A204.1 (cell line): Measurements from ENCODE around the gene STK4.

Experiments used
- FAIRE-seq: peaks from 2 replicates; lab custom pipeline; 2012; peaks lifted over from hg19 to GRCh38; lab: Jason Lieb, UNC

The STK4 gene

GRCh38 chr20:45032276-45032675 lies 66.0 kb downstream of the STK4 start:
- FAIRE-seq = no peak

GRCh38 chr20:45032781-45033180 lies 66.5 kb downstream of the STK4 start:
- no peak for FAIRE-seq

GRCh38 chr20:45034436-45034835 lies 68.1 kb downstream of the STK4 start:
- FAIRE-seq = no peak

- FAIRE-seq = no peak
These were observed 69.9 kb downstream of the STK4 start for GRCh38 chr20:45036044-45036755.

GRCh38 chr20:45037050-45037449 lies 70.7 kb downstream of the STK4 start:
- no peak for FAIRE-seq

GRCh38 chr20:45037635-45038034 lies 71.3 kb downstream of the STK4 start:
- FAIRE-seq = no peak

- no peak for FAIRE-seq
These were observed 72.6 kb downstream of the STK4 start for GRCh38 chr20:45038745-45039474.

GRCh38 chr20:45039475-45039820 lies 73.1 kb downstream of the STK4 start:
- no peak for FAIRE-seq

- FAIRE-seq = no peak
These were observed 75.4 kb downstream of the STK4 start for GRCh38 chr20:45041464-45042337.

GRCh38 chr20:45042978-45043377 lies 76.7 kb downstream of the STK4 start:
- no peak for FAIRE-seq

GRCh38 chr20:45044084-45044573 lies 77.8 kb downstream of the STK4 start:
- FAIRE-seq = peak; percentile 96

- no peak for FAIRE-seq
These were observed 78.3 kb downstream of the STK4 start for GRCh38 chr20:45044601-45045000.

- FAIRE-seq = no peak
These were observed 81.3 kb downstream of the STK4 start for GRCh38 chr20:45047581-45048119.

- FAIRE-seq = no peak
These were observed 83.1 kb downstream of the STK4 start for GRCh38 chr20:45049438-45049837.

GRCh38 chr20:45049904-45050471 lies 83.7 kb downstream of the STK4 start:
- FAIRE-seq = no peak

- no peak for FAIRE-seq
These were observed 85.1 kb downstream of the STK4 start for GRCh38 chr20:45051204-45052060.

GRCh38 chr20:45052698-45053429 lies 86.6 kb downstream of the STK4 start:
- FAIRE-seq = no peak

GRCh38 chr20:45053430-45054351 lies 87.4 kb downstream of the STK4 start:
- FAIRE-seq = no peak

- FAIRE-seq = no peak
These were observed 88.7 kb downstream of the STK4 start for GRCh38 chr20:45055056-45055455.
